B cell (primary cell): Measurements from ENCODE around the gene RNF146. TPM values are rescaled to one million over a fixed set of nuclear protein-coding genes. Genes with fewer than 3 reads are reported as not detected.

ENCODE experiments used
- ATAC-seq: fragments of 200-7000 bp; cut with Tn5 transposase; one replicate; pipeline ENCODE4 v1.10.0; 2021; ENCODE audit warnings: low read depth, mild to moderate bottlenecking, moderate number of reproducible peaks, moderate library complexity
- CTCF ChIA-PET: fragments of 350-600 bp; sonication (Branson Sonifier 250); formaldehyde crosslinking; loops from one replicate; lab custom pipeline; 2021; ENCODE audit warnings: antibody characterized with exemption, inconsistent platforms; lab: Charles Lee
- POLR2A ChIA-PET: fragments of 350-600 bp; sonication (Branson Sonifier 250); formaldehyde crosslinking; loops from one replicate; lab custom pipeline; 2021; ENCODE audit warnings: antibody characterized with exemption; lab: Charles Lee
- DNase-seq: peaks from one replicate; pipeline ENCODE4 v3.0.0; 2013
- H2AFZ ChIP-seq: 2 replicates; pipeline ENCODE4 v1.6.1; 2012; ENCODE audit warnings: mild to moderate bottlenecking, low read depth, low read length; ENCODE audit not compliant: insufficient read depth, poor library complexity, severe bottlenecking
- H3K27ac ChIP-seq, 2 donors: 1 replicate in 1 of 2; 2 replicates in 1 of 2; pipeline ENCODE4 v1.5.1; 2012 to 2013; ENCODE audit warnings: low read length in 2 of 2, mild to moderate bottlenecking in 2 of 2, moderate library complexity in 1 of 2
- H3K27me3 ChIP-seq, 4 experiments: fragments of 200-600 bp in 1 of 4; sonication (generic) in 1 of 4; replicated peaks in 1 of 4; 1 replicate in 2 of 4; 2 replicates in 2 of 4; pipeline versions ENCODE4 v1.6.1 to v1.7.0; 2013 to 2016; ENCODE audit warnings: low read length in 3 of 4, mild to moderate bottlenecking in 2 of 4, mixed read lengths in 1 of 4, moderate library complexity in 1 of 4; ENCODE audit not compliant: insufficient read depth in 4 of 4, control insufficient read depth in 3 of 4; ENCODE audit errors: control extremely low read depth in 1 of 4
- H3K36me3 ChIP-seq, 2 experiments: replicated peaks in 1 of 2; 1 replicate in 1 of 2; 2 replicates in 1 of 2; pipeline versions ENCODE4 v1.6.1 to v1.7.1; 2013; ENCODE audit warnings: low read length in 1 of 2; ENCODE audit not compliant: insufficient read depth in 2 of 2, control insufficient read depth in 1 of 2; ENCODE audit errors: control extremely low read depth in 1 of 2, extremely low read depth in 1 of 2
- H3K4me1 ChIP-seq, 2 donors: fragments of 200-600 bp in 1 of 2; sonication (generic) in 1 of 2; 1 replicate in 1 of 2; 2 replicates in 1 of 2; pipeline versions ENCODE4 v1.5.1 to v1.6.1; 2013 to 2017; ENCODE audit warnings: low read length in 2 of 2; ENCODE audit not compliant: control insufficient read depth in 2 of 2, insufficient read depth in 2 of 2
- H3K4me2 ChIP-seq: replicated peaks from 2 replicates; pipeline ENCODE3; 2012; ENCODE audit warnings: mild to moderate bottlenecking, low read depth, low read length; ENCODE audit not compliant: poor library complexity, severe bottlenecking
- H3K4me3 ChIP-seq, 5 experiments: fragments of 200-600 bp in 1 of 5; sonication (generic) in 1 of 5; 1 replicate in 3 of 5; 2 replicates in 2 of 5; pipeline versions ENCODE4 v1.5.1 to v1.7.0; 2011 to 2016; ENCODE audit warnings: low read length in 4 of 5, mild to moderate bottlenecking in 4 of 5, low read depth in 2 of 5, control low read depth in 1 of 5, moderate library complexity in 1 of 5; ENCODE audit not compliant: insufficient read depth in 1 of 5; ENCODE audit errors: control extremely low read depth in 1 of 5, extremely low read depth in 1 of 5
- H3K79me2 ChIP-seq: fragments of 200-600 bp; sonication (generic); one replicate; pipeline ENCODE4 v1.6.0; 2016; ENCODE audit warnings: low read length; ENCODE audit not compliant: control insufficient read depth, insufficient read depth
- H3K9ac ChIP-seq: fragments of 200-600 bp; sonication (generic); 2 replicates; pipeline ENCODE4 v1.6.1; 2017; ENCODE audit warnings: mild to moderate bottlenecking, low read length, moderate library complexity
- H3K9me3 ChIP-seq, 3 donors: one replicate each; pipeline versions ENCODE4 v1.6.1 to v1.7.1; 2013; ENCODE audit warnings: low read length in 2 of 3; ENCODE audit not compliant: control insufficient read depth in 2 of 3, insufficient read depth in 1 of 3; ENCODE audit errors: control extremely low read depth in 1 of 3
- H4K20me1 ChIP-seq: 2 replicates; pipeline ENCODE4 v1.6.0; 2012; ENCODE audit warnings: mild to moderate bottlenecking, low read length; ENCODE audit not compliant: insufficient read depth, control insufficient read depth, poor library complexity, severe bottlenecking
- H3K27ac Mint-ChIP-seq: one replicate; pipeline ENCODE4 v1.8.0; 2021; ENCODE audit warnings: mixed read lengths
- H3K27me3 Mint-ChIP-seq: one replicate; pipeline ENCODE4 v1.8.0; 2021; ENCODE audit warnings: mixed read lengths
- H3K4me1 Mint-ChIP-seq: one replicate; pipeline ENCODE4 v1.8.0; 2021; ENCODE audit warnings: mixed read lengths
- H3K4me3 Mint-ChIP-seq: one replicate; pipeline ENCODE4 v1.8.0; 2021; ENCODE audit warnings: mixed read lengths
- H3K9me3 Mint-ChIP-seq: one replicate; pipeline ENCODE4 v1.8.0; 2022; ENCODE audit warnings: mixed read lengths; ENCODE audit not compliant: insufficient read depth
- CTCF ChIP-seq: fragments of 200-600 bp; IDR thresholded peaks from one replicate; pipeline ENCODE4 v1.8.0; 2022; ENCODE audit warnings: antibody characterized with exemption, mild to moderate bottlenecking
- EZH2 ChIP-seq: IDR thresholded peaks from 2 replicates; pipeline ENCODE4 v1.6.1; 2012; ENCODE audit warnings: borderline replicate concordance, low read depth, mild to moderate bottlenecking, moderate library complexity, low read length; ENCODE audit not compliant: insufficient read depth, poor library complexity, severe bottlenecking
- WGBS: methylation state at CpG from one replicate; pipeline ENCODE4 v1.1.5; 2013; ENCODE audit warnings: missing lambda C conversion rate; ENCODE audit not compliant: insufficient coverage; 5-methylcytosine and 5-hydroxymethylcytosine counted together
- intact Hi-C: fragments of 100-400 bp; cut with micrococcal nuclease; formaldehyde crosslinking; loops from one replicate; pipeline ENCODE4 v1.10.0; 2022
- polyA plus RNA-seq: library from polyadenylated mRNA; depleted of rRNA; stranded (reverse); fragments of >200 nt; gene quantifications from 2 replicates; pipeline ENCODE4 v1.2.3, GENCODE V29; 2012
- total RNA-seq, 2 donors: library from RNA; stranded (reverse); fragments of 120-200 nt in 1 of 2; gene quantifications; 1 replicate in 1 of 2; 2 replicates in 1 of 2; pipeline versions ENCODE4 v1.2.3 to v1.2.4, GENCODE V29; 2013 to 2022

Gene RNF146
- total and polyA plus RNA-seq, 2 donors (not counting 1 experiment from before 2014, with no cell fraction given): 24.9 to 58.0 TPM

- TF ChIP-seq CTCF: no peak
- no peak for TF ChIP-seq EZH2
- Histone ChIP-seq H4K20me1 (peaks cover 23% of the 10 kb centered on the region), H2AFZ (no peak overlapping the region), H3K9me3 (no peaks in the 10 kb centered on the region), H3K36me3 (peaks cover 10 to 36% of the 10 kb centered on the region in 2 experiments), H3K4me1 (peaks cover 0 to 6% of the 10 kb centered on the region in 2 donors), H3K27me3 (no peaks in the 10 kb centered on the region), H3K27ac (no peak overlapping the region), H3K79me2 (peaks cover 25% of the 10 kb centered on the region), H3K4me3 (no peak overlapping the region), H3K4me2 (no peak overlapping the region), H3K9ac (no peak overlapping the region)
- ChIA-PET CTCF (interaction anchor here (0.8 to 1.0 kb wide), 2 partner anchors 13 kb away, joined by 3 read pairs; partner anchors contain the start of gene RNF146), POLR2A (no interaction called here)
- WGBS: no CpG with 5 or more reads among the region's 1 CpG
- no peak overlapping the region for H3K4me3 Mint-ChIP-seq
- peak overlapping the region; percentile 76 for H3K27ac Mint-ChIP-seq
- no peaks in the 10 kb centered on the region for H3K27me3 Mint-ChIP-seq
- DNase-seq (no peak), ATAC-seq (no peak)
- H3K9me3 Mint-ChIP-seq: no peaks in the 10 kb centered on the region
- peaks cover 11% of the 10 kb centered on the region for H3K4me1 Mint-ChIP-seq
- intact Hi-C loops: no loop called here
These were observed 13.2 kb downstream of the RNF146 start for GRCh38 chr6:127279815-127280214.

- no peak overlapping the region for H3K4me3 ChIP-seq
- no peak for ATAC-seq
- intact Hi-C loops: no loop called here
- no peak overlapping the region for H3K27ac Mint-ChIP-seq
- ChIA-PET POLR2A (no interaction called here), CTCF (interaction anchor here (1.5 kb wide), 1 partner anchor 16 kb away, joined by 5 read pairs; the partner anchor contains the start of gene RNF146)
- H3K4me3 Mint-ChIP-seq: no peak overlapping the region
- H3K36me3 ChIP-seq: peaks cover 13 to 50% of the 10 kb centered on the region in 2 experiments
- H3K9me3 ChIP-seq: no peaks in the 10 kb centered on the region
- peaks cover 4% of the 10 kb centered on the region for H3K79me2 ChIP-seq
- H3K27me3 ChIP-seq: no peaks in the 10 kb centered on the region
- H3K4me1 Mint-ChIP-seq: peaks cover 11% of the 10 kb centered on the region
- no peaks in the 10 kb centered on the region for H3K9me3 Mint-ChIP-seq
- WGBS: no CpG with 5 or more reads among the region's 1 CpG
- H2AFZ ChIP-seq: no peak overlapping the region
- no peaks in the 10 kb centered on the region for H3K27me3 Mint-ChIP-seq
- no peak overlapping the region for H3K27ac ChIP-seq
- peaks cover 0 to 6% of the 10 kb centered on the region in 2 donors for H3K4me1 ChIP-seq
- no peaks in the 10 kb centered on the region for H4K20me1 ChIP-seq
- TF ChIP-seq EZH2 (no peak), CTCF (no peak)
- no peak overlapping the region for H3K9ac ChIP-seq
- no peak for DNase-seq
- no peak overlapping the region for H3K4me2 ChIP-seq
These were observed 15.5 kb downstream of the RNF146 start for GRCh38 chr6:127282184-127282583.
